NCI-H187 (cell line): ENCODE data around the gene PCDHGA2.
"Not testable (repeated sequence)": the region's sequence is repeated elsewhere in the genome, so short reads cannot be mapped to it uniquely, and the experiment has no call there.

Experiments
- DNase-seq, 2 experiments: peaks; one replicate each; lab custom pipeline; 2025; lab: John Stamatoyannopoulos, UW

PCDHGA2 gene

DNA sequence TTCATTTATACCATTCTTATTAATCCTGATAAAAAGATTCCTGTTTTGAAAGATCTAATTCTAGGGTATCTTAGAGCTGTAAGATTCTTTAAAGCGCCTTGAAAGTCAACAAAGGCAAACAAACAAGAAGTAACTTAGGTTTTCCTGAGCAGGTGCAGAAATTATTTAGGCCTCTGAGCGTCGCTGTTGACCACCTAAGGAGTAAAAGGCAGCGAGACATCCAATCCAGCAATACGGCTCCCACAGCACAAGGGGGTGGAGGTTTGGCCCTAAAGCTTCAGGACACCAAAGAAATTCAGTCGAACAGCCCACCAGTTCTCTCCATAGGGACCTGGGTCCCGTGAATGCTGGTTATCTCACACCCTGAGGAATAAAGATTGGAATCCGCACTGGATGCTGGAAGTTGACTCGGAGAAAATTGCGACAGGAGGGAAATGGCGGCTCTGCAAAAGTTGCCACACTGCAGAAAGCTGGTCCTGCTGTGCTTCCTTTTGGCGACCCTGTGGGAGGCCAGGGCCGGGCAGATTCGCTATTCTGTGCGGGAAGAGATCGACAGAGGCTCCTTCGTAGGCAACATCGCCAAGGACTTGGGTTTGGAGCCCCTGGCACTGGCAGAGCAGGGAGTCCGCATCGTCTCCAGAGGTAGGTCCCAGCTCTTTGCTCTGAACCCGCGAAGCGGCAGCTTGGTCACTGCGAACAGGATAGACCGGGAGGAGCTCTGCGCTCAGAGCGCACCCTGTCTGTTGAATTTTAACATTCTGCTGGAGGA lies at the start of gene PCDHGA2:
TSS of gene PCDHGA2 (plus strand) at position 223 of the 769 bp plus-strand sequence.
- no peak for DNase-seq

DNA sequence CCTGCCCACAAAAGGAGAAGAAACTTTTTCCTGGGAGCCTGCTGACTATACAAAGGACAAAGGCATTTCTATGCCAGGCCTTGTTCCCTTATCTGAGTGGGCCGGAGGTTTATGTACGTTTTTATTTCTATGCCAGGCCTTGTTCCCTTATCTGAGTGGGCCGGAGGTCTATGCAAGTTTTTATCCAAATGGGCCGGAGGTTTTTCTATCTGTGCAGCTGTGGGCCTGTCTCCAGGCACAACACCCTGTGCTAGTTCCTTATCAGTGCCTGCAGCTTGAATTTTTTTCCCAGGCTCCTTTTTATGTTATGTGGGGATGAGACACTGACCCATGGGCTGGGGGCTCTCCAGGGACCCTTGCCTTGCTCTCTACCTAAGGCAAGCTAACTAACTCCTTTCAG lies 40.2 kb upstream of the PCDHGA2 start:
- DNase-seq: no peak

DNA sequence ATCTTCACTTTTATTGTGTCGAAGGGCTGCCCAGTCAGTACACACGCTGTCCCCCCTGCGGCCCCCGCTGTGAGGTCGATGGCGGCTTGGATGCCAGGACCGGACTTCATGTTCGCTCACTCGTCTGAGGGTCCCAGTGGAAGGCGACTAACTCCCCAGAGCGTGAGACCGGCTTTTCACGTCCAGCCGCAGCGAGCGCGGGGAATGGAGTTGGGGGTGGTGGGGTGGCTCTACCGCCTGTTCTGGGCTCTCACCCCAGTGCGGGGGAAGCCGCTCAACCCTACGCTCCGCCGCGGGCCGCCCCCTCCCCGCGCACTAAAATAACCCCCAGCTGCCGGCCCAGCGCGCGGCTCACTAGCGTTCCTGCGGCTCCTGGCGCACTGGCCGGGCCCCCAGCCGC lies 34.8 kb upstream of the PCDHGA2 start, which contains the start of gene SLC25A2:
TSS of gene SLC25A2 (minus strand) at position 294 of the 400 bp plus-strand sequence. CDS start at position 110, 184 bp downstream.
- no peak for DNase-seq

DNA sequence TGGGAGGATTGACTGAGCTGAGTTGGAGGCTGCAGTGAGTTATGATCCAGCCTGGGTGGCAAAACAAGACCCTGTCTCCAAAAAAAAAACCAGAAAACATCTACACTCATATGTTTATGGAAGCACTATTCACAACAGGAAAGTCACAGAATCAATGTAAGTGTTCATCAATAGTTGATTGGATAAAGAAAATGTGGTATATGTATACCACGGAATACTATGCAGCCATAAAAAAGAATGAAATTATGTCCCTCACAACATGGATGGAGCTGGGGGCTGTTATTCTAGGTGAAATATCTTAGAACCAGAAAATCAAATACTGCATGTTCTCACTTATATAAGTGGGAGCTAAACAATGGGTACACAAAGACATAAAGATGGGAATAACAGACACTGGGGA lies 31.9 kb upstream of the PCDHGA2 start:
- DNase-seq: no peak

DNA sequence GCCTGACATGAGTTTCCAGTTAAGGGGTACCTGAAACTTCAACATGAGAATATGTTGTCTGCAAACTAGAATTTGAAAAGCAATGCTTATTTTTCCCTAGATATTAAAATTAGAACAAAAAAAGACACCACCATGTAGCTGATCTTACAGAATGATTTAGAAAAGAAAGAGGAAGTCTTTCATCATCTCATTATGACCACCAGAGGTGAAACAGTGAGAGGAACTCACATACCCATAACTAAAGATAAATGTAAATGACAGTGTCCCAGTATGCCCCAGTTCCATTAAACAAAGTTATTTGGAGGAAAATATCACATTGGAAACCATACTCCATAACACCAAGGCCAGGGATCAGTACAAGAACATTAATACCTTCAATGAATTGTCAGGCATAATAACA lies 24.8 kb upstream of the PCDHGA2 start:
- DNase-seq: no peak

DNA sequence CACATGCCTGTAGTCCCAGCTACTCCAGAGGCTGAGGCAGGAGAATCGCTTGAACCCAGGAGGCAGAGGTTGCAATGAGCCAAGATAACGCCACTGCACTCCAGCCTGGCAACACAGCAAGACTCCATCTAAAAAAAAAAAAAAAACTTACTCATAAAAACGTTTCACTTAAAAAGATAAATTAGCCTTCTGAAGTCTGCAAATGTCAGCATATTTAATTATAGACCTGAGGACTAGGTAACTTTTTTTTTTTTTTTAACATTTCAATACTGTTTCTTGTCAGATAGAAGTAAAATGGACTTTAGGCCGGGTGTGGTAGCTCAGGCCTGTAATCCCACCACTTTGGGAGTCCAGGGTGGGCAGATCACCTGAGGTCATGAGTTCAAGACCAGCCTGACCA lies 21.6 kb upstream of the PCDHGA2 start:
- DNase-seq: not testable (repeated sequence)

DNA sequence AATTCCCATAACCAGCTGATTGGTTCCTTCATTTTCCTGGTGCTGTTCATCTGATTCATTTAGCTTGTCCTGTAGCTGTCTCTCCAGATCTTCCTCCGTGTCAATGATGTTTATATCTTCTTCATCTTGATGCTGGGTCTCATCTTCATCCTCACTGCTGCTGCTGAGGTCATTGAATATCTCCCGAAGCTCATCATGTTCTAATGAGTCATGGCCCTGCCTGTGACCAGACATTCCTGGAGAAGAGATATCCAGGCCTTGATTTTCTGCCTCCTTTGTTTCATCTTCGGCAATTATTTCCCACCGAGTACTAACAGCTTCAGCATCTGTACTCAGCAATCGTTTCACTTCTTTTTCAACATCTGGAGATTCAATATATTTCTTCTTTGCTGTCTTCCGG lies 19.4 kb upstream of the PCDHGA2 start:
- DNase-seq: no peak

DNA sequence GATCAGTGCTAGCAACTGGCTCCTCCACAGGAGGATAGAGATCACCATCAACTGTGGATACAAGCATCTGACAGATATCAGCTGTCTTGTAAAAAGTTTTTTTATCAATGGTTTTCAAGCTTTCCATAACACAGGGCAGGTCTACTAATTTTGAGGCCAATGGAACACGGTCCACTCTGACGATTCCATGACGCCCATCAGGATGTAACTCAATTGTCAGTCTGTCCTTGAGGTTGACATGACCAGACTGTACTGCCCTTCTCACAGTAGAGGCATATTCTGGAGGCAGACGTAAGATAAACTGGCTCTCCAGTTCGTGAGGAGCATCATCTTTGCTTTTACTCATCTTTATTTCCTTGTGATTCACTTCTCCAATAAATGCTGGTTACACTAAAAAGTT lies 18.9 kb upstream of the PCDHGA2 start:
- no peak for DNase-seq

DNA sequence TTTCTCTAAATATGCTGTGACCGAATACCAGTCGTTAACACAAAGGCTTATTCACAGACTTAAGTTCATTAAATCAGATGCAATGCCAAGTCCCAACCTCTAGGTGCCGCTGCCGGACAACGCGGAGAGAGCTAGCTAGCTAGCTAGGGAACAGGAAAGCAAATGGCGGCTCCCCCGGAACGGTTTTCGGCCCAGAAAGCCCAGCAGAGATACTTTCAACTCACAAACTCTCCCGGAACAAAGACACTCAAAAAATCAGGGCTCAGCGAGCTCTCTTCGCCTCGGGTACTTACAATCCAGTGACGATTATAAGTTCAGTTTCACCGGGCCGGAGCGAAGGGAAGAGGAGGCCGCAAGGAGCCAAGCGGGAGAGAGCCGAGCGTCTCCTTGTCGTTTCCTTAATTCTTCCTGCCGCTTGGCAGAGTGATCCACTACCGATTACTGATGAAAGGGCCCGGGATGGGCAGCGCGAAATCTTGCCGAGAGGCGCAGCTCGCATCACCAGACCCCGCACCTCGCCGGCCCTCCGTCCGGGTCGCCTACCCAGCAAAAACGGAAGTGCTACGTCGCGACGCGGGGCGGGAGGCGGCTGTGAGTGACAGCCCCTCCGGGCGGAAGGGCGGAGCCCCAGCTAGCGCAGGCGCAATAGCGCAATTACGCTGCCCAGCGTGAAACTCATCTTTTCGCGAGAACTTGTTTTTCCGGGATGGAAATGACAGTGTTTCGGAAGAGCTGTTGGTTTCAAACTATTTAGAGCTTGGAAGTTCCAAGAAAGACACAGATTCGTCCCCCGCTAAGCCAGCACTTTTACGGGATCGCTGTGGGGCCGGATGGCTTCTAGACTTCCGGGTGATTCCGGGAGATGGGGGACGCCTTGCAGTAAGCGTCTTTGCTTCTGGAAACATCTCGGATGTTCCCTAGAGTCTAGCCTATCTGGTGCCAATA lies 18.1 kb upstream of the PCDHGA2 start, which contains the start of gene TAF7:
TSS of gene TAF7 (minus strand) at position 560 of the 945 bp plus-strand sequence. CDS start 740 bp downstream, outside the sequence.
- peak; percentile 74 to 78 for DNase-seq

DNA sequence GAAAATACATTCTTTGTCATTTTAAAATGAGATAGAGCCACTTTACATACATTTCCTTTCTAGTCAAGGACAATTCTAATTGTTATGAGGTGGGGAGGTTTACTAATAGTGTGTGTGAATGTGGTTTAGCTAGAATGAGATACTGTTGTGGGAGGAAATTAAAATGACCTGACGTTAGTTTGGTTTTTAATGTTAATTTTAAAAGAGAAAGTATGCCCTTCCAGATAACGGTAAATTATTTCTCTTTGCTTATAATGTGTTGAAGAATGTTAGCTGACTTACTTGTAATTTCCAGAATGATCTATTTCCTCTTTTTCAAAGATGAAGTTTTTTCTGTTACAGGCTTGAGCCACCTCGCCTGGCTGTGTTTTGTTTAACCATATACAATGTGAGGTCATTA lies 16.3 kb upstream of the PCDHGA2 start:
- no peak for DNase-seq

DNA sequence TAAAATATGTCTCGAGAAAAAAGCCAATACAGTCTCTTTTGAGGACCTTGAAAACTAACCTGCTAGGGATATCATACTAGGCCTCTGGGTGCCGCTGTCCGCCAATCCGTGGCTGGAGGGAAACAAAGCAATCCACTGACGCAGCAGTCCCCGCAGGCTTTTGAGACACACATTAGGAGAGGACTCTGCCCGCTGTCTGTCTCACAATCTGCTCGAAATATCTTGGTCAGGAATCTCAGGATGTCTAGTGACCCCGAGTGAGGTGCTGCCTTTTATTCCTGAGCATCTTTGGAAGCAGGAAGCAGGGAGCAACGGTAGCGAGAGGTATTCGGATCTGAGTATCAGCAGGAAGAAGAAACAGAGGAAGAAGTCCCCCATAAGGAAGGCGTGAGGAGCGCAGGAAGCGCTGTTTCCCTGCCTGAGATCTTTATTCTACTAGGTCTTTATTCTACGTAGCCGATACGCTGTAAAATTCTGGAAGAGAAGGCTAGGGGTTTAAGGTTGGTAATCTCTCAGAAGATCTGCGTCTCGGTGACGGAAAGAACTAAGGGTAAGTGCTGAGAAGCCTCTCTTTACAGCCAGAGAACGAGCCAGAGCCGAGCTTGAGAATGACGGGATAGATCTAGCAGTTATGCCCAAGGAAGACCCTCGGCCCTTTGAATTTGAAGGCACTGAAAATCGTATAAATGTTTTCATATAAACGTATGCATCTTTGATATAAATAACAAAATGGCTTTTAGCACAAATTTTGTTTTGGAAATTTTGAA lies 12.3 kb upstream of the PCDHGA2 start:
- DNase-seq: peak; percentile 52 to 64

DNA sequence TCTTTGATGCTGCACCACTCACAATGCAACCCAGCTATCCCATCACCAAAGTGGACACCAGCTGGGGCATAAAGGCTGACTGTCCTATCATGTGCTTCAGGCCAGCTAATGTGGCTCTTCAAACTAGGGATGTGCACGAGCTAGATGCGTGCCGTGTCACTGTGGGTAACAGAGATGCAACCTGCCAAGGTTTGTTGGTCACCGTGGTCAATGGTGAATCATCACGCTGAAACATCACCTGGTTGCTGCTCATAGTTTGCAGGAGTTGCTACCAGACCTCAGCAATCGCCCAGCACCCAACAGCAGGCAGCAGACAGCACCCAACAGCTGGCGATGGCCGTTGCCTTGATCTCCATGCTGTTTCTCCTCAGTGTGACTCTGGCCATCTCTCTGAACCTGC lies 10.3 kb upstream of the PCDHGA2 start:
- DNase-seq: no peak

DNA sequence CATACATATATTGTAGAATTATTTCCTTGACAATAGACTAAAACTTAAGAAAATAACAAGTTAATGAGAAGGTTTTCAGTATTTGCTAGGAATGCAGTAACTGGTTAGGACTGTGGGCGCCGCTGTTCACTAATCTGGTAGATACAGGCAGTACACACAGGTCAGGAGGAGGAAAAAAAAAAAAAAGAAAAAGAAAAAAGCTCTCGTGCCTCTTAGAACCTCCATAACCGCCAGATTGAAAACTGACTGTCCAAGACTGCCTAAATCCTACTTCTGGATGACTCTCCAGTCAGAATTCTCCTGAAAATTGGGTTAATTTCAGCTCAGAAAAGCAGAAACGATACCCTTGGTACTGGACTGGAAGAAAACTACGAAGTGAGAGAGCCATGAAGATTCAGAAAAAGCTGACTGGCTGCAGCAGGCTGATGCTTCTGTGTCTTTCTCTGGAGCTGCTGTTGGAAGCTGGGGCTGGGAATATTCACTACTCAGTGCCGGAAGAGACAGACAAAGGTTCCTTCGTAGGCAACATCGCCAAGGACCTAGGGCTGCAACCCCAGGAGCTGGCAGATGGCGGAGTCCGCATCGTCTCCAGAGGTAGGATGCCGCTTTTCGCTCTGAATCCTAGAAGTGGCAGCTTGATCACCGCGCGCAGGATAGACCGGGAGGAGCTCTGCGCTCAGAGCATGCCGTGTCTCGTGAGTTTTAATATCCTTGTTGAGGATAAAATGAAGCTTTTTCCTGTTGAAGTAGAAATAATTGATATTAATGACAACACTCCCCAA lies 8.1 kb upstream of the PCDHGA2 start, which contains the start of gene PCDHGA1:
TSS of gene PCDHGA1 (plus strand) at position 216 of the 782 bp plus-strand sequence.
- DNase-seq: no peak

DNA sequence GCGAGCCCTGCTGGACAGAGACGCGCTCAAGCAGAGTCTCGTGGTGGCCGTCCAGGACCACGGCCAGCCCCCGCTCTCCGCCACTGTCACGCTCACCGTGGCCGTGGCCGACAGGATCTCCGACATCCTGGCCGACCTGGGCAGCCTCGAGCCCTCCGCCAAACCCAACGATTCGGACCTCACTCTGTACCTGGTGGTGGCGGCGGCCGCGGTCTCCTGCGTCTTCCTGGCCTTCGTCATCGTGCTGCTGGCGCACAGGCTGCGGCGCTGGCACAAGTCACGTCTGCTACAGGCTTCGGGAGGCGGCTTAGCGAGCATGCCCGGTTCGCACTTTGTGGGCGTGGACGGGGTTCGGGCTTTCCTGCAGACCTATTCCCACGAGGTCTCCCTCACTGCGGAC lies 6.0 kb upstream of the PCDHGA2 start:
- DNase-seq: not testable (repeated sequence)

DNA sequence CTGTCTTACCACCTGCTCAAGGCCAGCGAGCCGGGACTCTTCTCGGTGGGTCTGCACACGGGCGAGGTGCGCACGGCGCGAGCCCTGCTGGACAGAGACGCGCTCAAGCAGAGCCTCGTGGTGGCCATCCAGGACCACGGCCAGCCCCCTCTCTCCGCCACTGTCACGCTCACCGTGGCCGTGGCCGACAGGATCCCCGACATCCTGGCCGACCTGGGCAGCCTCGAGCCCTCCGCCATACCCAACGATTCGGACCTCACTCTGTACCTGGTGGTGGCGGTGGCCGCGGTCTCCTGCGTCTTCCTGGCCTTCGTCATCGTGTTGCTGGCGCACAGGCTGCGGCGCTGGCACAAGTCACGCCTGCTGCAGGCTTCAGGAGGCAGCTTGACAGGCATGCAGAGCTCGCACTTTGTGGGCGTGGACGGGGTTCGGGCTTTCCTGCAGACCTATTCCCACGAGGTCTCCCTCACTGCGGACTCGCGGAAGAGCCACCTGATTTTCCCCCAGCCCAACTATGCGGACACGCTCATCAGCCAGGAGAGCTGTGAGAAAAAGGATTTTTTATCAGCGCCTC lies 2.3 kb downstream of the PCDHGA2 start:
- not testable (repeated sequence) for DNase-seq

DNA sequence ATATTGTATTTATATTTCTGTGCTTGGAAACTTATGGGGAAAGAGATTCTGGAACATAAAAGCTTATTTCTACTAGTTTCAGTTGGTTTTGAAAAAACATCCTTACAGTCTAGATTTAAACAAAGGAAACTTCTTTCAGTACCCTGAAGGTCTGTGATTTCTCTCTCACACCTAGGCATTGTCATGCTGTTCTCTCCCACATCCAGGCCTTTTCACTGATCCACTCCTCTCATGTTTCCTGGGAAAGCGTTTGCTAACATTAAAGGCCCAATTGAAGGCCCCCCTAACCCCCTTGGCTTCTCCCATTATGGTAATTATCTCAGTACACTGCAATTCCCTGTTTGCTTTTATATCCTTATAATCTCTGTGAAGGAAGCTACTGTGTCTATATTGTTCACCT lies 4.2 kb downstream of the PCDHGA2 start:
- no peak for DNase-seq

DNA sequence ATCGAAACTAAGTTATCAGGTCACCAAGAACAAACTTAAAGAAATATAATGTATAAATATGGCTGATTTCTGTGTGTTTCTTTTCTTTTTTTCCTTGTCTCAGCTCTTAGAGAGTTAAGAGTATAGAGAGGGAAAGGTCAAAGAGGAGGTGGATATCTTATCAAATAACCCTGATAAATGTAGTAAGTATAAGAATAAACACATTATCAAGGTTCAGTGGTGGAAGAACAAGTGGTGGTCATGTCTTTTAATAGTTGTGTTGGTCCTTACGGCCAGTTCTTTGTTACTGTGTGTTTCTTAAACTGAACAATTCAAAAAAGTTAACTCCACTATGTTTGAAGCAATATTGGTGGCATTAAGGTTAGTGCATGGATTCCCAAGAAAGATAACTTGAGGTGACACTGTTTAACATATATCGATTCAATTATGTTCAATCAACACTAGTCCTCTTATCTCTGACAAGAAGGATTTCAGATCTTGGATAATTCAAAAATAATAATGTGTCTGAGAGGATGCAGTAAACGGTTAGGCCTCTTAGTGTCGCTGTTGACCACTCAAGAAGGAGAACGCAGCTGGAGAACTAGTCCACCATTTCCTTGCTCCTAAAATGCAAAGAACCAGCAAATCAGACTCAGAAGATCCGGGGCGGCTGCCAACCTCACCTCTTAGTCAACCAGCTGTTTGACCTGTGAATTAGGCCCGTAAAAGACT lies 4.8 kb downstream of the PCDHGA2 start, which contains the start of gene PCDHGA3:
TSS of gene PCDHGA3 (plus strand) at position 588 of the 711 bp plus-strand sequence. CDS start 205 bp downstream, outside the sequence.
- no peak for DNase-seq

DNA sequence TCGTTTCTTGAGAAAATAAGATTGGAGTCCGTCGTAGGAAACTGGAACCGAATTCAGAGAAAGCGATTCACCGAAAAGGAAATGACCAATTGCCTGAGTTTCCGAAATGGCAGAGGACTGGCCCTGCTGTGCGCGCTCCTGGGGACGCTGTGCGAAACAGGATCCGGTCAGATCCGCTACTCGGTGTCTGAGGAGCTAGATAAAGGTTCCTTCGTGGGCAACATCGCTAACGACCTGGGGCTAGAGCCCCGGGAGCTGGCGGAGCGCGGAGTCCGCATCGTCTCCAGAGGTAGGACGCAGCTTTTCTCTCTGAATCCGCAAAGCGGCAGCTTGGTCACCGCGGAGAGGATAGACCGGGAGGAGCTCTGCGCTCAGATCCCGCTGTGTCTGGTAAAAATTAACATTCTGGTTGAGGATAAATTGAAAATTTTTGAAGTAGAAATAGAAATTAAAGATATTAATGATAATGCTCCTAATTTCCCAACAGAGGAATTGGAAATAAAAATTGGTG lies 5.4 kb downstream of the PCDHGA2 start:
- no peak for DNase-seq

DNA sequence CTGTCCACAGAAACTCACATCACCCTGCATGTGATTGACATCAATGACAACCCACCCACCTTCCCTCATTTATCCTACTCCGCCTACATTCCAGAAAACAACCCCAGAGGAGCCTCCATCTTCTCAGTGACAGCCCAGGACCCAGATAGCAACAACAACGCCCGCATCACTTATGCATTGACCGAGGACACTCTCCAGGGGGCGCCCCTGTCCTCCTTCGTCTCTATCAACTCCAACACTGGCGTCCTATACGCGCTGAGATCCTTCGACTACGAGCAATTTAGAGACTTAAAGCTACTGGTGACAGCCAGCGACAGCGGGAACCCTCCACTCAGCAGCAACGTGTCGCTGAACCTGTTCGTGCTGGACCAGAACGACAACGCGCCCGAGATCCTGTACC lies 6.8 kb downstream of the PCDHGA2 start:
- no peak for DNase-seq

DNA sequence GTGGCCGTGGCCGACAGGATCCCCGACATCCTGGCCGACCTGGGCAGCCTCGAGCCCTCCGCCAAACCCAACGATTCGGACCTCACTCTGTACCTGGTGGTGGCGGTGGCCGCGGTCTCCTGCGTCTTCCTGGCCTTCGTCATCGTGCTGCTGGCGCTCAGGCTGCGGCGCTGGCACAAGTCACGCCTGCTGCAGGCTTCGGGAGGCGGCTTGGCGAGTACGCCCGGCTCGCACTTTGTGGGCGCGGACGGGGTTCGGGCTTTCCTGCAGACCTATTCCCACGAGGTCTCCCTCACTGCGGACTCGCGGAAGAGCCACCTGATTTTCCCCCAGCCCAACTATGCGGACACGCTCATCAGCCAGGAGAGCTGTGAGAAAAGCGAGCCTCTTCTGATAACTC lies 7.5 kb downstream of the PCDHGA2 start:
- not testable (repeated sequence) for DNase-seq
